HG03280 (cell line): Measurements from ENCODE around the gene SP4.
"Not testable (repeated sequence)": the region's sequence is repeated elsewhere in the genome, so short reads cannot be mapped to it uniquely, and the experiment has no call there.

ENCODE experiments used
- ATAC-seq: cut with Tn5 transposase; IDR thresholded peaks from one replicate; pipeline ENCODE4 v1.9.1; 2021; ENCODE audit warnings: mild to moderate bottlenecking, moderate library complexity; ENCODE audit not compliant: unreplicated experiment

The SP4 gene

DNA sequence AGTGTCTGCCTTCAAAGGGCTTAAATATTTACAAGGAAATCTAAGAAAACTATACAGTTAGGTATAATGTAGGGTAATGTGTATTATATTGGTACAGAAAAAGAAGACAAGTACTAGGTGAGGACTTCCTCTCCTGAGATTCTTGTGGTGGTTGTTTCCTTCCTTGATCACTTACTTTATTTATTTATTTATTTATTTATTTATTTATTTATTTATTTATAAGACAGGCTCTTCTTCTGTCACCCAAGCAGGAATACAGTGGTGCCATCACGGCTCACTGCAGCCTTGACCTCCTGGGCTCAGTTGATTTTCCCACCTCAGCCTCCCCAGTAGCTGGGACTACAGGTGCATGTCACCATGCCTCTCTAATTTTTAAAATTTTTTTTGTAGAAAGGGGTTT lies 96.8 kb downstream of the SP4 start:
- no peak for ATAC-seq

DNA sequence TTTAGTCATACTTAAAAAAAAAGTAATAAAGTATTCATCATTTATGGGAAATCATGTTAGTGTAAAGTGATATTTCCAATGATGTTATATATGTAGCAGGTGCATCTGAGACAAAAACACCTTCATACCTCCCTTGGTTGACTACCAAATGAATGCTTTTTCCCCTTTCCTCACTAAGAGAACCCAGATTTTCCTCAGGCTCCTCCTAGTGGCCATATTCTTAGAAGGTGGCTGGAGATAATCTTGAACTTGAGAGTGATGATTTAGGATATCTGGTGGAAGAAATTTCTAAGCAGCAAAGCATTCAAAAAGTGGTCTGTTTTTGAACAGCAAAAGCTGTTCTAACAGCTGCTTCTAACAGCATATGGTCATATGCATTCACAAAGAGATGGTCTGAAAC lies 98.1 kb downstream of the SP4 start:
- ATAC-seq: no peak

DNA sequence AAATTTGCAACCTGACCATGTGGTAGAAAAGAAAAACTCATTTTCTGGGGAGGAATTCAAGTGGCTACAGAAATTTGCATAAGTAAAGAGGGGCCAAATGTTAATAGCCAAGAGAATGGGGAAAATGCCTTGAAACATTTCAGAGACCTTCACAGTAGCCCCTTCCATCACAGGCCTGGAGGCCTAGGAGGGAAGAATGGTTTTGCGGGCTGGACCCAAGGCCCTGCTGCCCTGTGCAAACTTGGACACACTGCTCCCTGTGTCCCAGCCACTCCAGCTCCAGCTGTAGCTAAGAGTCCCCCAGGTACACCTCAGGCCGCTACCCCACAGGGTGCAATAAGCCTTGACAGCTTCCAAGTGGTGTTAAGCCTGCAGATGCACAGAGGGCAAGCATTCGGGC lies 98.6 kb downstream of the SP4 start:
- no peak for ATAC-seq

DNA sequence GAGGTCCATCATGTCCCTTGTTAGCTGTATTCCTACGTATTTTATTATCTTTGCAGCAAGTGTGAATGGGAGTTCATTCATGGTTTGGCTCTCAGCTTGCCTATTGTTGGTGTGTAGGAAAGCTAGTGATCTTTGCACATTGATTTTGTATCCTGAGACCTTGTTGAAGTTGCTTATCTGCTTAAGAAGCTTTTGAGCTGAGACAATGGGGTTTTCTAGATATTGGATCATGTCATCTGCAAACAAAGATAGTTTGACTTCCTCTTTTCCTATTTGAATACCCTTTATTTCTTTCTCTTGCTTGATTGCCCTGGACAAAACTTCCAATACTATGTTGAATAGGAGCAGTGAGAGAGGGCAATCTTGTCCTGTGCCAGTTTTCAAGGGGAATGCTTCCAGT lies 104.6 kb downstream of the SP4 start:
- not testable (repeated sequence) for ATAC-seq

DNA sequence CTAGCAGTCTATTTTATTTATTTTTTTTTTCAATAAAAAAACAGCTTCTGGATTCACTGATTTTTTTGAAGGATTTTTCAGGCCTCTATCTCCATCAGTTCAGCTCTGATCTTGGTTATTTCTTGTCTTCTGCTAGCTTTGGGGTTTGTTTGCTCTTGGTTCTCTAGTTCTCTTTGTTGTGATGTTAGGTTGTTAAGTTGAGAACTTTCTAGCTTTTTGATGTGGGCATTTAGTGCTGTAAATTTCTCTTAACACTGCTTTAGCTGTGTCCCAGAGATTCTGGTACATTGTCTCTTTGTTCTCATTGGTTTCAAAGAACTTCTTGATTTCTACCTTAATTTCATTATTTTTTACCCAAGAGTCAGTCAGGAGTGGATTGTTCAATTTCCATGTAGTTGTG lies 105.8 kb downstream of the SP4 start:
- ATAC-seq: not testable (repeated sequence)

DNA sequence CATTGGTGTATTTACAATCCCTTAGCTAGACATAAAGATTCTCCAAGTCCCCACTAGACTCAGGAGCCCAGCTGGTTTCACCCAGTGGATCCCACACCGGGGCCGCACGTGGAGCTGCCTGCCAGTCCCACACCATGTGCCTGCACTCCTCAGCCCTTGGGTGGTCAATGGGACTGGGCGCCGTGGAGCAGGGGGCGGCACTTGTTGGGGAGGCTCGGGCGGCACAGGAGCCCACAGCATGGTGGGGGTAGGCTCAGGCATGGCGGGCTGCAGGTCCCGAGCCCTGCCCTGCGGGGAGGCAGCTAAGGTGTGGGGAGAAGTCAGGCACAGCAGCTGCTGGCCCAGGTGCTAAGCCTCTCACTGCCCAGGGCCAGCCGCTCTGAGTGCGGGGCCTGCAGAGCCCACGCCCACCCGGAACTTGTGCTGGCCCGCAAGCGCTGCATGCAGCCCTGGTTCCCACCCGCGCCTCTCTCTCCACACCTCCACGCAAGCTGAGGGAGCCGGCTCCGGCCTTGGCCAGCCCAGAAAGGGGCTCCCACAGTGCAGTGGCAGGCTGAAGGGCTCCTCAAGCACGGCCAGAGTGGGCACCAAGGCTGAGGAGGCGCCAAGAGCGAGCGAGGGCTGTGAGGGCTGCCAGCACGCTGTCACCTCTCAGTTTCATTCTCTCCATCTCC lies 108.7 kb downstream of the SP4 start:
- ATAC-seq: not testable (repeated sequence)

DNA sequence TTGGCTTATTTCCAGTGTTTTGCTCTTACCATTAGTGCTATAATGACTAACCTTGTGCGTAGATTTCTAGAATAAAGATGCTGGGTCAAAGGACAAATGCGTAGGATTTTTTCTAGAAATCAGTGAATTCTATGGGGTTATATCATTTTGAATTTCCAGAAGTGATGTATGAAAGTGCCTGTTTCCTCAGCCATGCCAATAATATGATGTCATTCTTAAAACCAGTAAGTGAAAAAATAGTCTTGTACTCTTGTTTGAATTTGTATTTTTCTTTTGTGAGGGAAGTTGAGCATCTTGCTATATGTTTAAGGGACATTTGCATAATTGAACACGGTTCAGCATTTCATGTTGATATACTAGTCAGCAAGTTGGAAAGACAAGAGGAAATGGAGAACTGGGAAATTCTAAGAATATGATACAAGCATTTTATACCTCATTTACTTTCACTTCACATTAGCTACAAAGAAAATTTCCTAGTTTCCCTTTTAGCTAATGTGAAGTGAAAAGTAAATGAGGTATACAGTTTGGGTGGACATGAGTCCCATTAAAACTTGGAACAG lies 111.1 kb downstream of the SP4 start:
- no peak for ATAC-seq

DNA sequence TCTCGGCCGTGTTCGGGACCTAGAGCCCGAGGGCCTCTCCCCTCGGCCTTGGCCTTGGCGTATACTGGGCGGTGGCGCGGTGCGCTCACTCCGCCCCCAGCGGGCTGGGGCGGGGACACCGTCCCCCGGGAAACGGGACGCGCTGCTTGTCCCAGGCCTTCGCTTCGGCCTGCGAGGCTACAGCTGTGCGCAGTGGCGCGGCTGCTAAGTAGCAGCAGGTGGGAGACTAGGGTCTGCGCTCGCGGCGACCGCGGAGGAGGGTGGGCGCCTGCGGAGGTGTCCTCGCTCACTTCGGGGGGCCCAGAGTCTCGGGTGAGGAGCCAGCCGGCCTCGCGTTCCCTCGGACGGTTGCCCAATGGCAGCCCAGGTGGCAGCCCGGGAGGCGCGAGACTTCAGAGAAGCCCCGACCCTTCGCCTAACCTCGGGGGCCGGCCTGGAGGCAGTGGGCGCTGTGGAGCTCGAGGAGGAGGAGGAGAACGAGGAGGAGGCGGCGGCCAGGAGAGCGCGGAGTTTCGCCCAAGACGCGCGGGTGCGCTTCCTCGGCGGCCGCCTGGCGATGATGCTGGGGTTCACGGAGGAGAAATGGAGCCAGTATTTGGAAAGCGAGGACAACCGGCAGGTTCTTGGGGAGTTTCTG lies 115.1 kb downstream of the SP4 start, which contains the start of gene DNAH11:
DNAH11 (plus strand) TSS at position 149 of the 637 bp plus-strand sequence; CDS start at position 356, 207 bp downstream.
- ATAC-seq: no peak

DNA sequence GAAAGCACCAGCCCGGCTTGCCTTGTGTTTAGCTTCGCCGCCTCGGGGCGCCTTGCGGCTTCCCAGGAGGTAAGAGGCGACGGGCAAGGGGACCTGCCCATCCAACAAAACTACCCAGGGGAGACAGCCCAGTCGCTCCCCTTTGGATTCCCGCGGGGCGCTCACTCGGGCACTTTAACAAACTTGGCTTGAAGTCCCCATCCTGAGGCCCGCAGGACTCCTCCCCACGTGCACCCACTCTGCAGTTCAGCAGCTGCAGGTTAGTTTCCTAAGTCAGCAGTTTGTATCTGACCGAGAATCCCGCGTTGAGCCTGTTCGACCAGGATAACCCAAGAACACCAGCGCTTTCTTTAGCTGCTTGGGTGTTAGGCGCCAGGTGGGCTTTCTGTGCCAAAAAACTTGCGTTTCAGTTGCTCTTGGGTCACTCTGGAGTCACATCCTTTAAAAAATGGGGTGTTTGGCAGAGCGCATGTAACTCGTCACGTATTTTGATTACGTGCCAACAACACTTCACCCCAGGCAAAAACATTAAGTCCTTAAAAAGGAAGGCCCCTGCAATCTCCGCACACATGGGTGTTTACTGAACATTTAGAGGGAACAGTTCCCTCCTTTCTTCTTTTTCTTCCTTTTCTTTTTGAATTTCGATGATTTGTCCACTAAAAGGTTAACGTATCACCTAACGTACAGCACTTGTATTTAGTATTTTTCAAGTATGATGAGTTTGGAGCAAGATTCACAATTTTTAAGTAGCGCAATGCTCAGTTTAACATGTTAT lies 115.8 kb downstream of the SP4 start:
- ATAC-seq: no peak

DNA sequence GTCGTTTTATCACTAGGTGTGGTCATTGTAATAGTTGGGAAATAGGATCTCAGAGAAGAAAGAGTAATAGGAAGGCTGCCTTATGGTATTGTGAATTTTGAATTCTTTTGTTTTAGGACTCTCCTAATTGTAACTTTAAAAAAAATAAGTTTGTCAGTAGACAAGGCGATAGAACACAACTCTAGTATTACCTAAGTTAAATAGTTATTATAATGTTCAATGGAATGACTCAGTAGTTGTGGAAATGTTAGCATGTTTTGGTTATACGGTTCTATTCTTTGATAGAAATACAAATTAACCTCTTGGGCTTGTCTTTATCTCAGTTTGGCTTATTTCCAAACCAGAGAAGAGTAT lies 116.4 kb downstream of the SP4 start:
- no peak for ATAC-seq

DNA sequence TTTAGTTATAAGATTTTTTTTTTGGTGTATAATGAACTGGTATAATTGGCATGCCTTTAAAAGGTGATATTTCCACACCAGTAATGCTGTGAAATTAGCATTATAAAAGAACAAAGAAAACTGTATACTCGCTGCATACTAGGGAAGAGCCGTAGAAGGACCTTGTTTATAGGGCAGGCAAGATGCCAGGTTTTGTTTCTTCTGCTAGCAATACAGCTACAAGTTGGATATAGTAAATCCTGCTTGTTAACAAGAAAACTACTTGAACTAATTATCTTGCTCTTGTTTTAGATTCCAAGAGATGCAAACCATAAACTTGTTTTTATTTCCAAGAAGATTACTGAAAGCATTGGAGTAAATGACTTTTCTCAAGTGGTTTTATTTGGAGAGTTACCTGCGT lies 116.8 kb downstream of the SP4 start:
- ATAC-seq: no peak

DNA sequence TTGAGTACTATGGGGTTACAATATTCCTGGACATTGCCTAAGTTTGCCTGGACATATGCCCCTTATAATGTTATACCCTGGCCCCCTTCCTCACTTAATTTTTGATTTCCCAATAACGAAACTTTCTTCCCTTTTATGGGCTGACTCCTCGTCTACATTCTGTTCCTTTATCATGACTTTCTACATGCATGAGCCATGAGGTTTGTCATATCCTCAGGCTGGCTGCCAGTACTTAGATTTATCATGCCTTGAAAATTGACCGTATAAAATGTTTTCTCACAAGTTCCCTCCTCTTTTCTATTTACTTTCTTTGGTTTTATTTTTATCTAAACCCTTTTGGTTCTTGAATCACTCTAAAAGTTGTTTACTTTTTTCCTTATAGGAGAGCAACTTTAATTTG lies 119.6 kb downstream of the SP4 start:
- ATAC-seq: no peak

DNA sequence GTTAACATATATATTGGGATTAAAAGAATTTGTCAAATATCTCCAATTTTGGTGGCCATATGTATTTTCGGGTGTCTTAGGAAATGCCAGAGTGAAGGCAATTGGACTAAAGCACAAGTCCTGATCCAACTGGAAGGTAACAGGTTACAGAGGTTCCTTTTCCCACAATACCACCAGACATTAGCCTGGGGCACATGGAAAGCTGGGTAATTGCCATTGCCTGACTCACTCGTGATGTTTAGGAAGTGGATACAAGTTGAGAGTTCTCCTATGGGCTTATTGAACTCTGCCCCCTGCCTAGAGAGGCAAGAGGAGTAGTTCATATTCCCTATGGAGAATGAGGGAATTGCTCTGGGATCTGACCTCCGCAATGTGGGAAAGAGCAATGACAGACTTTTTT lies 120.6 kb downstream of the SP4 start:
- ATAC-seq: no peak

DNA sequence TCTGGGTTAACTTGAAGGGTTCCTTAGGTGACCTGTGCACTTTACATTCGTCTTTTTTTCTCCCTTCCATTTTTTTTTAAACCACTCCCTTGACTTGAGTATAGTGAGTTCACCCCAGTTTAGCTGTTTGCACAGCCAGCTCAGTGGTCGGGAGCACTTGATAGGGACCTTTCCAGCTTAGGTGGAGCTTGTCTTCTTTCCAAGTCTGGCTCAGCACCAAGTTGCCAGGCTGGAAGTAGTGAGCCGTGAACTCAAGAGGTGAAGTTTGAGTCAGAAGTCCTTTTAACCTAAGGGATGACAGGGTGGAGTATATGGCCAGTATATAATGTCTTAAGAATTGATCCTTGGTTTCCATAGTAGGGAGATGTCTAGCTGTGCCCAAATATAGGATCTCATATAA lies 122.2 kb downstream of the SP4 start:
- no peak for ATAC-seq

DNA sequence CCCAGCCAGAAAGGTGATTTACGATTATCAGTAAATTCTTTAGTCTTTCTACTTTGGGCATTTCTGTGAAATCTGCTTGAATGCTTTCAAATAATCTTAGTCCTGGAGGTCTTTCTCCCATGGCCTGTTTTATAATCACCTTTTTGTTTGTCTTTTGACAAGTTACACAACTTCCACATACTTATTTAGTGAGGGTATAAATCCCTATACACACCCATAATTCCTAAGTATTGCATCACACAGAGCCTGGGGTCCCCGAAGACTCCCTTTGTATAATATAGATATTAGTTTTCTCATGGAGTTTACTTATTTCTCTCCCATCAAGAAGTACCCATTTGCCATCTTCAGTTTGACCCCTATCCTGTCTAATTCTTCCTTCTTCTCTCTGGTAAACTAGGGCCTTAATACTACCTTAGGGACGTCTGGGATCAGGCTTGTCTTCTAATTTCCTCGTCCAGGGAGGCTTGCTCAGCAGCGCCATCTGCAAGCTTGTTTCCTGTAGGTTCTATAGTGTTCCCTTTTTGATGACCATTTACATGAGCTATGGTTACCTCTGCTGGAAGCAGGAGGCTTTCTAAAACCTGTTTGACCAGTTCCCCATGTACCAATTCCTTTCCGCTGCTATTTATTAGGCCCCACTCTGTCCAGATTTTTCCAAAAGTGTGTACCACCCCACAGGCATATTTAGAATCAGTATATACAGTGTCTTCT lies 123.1 kb downstream of the SP4 start:
- ATAC-seq: no peak

DNA sequence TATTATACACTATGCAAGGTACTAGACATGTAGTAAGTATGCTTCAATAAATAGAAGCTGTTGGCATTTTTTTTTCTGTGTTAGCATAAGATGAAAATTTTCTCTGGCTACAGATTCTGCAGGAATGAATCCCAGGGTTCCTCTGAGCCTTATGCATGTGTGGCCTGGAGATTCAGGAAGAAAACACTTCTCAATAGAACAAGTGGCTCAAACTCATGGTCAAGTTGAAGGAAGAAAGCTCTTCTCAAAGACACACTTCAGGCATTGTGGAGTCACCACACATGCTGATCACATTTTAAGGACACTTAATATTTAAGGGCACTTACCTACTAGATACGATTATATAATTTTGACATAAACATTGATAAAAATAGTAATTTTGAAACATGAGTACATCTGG lies 134.5 kb downstream of the SP4 start:
- ATAC-seq: no peak
